ENCODE results near the gene CCN5.

Gene CCN5

DNA sequence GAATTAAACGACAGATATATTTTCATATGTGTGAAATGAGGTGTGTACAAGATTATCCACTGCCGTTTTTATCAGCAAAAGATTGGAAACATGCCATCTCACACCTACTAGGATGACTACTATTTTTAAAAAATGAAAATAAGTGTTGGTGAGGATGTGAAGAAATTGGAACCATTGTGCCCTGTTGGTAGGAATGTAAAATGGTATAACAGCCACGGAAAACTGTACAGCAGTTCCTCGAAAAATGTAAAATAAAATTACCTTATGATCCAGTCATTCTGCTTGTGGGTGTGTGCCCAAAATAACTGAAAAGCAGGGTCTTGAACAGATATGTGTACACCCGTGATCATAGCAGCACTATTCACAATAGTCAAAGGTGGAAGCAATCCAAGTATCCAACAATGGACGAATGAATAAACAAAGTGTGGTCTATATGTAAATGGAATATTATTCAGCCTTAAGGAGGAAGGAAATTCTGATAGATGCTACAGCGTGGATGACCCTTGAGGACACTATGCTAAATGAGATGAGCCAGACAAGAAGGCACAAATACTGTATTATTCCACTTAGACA, 27.0 kb upstream of the CCN5 start:
- H3K9ac ChIP-seq (ENCODE audit: low read depth, low read length, poor library complexity, severe bottlenecking): no peak overlapping the region
- H3F3A ChIP-seq (ENCODE audit: low read depth): no peaks in the 10 kb centered on the region
- H3K9me2 ChIP-seq (replicated peaks; ENCODE audit: low read depth, low read length): no peaks in the 10 kb centered on the region
- no peak overlapping the region for H2AFZ ChIP-seq (ENCODE audit: low read length)
- TF ChIP-seq, protein P1, sequence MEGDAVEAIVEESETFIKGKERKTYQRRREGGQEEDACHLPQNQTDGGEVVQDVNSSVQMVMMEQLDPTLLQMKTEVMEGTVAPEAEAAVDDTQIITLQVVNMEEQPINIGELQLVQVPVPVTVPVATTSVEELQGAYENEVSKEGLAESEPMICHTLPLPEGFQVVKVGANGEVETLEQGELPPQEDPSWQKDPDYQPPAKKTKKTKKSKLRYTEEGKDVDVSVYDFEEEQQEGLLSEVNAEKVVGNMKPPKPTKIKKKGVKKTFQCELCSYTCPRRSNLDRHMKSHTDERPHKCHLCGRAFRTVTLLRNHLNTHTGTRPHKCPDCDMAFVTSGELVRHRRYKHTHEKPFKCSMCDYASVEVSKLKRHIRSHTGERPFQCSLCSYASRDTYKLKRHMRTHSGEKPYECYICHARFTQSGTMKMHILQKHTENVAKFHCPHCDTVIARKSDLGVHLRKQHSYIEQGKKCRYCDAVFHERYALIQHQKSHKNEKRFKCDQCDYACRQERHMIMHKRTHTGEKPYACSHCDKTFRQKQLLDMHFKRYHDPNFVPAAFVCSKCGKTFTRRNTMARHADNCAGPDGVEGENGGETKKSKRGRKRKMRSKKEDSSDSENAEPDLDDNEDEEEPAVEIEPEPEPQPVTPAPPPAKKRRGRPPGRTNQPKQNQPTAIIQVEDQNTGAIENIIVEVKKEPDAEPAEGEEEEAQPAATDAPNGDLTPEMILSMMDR (conservative IDR thresholded peaks at IDR 0.05; ENCODE audit: low read length): no peak
- no peak for TF ChIP-seq EZH2phosphoT487 (IDR thresholded peaks at IDR 0.05; ENCODE audit: borderline replicate concordance)
- no peak overlapping the region for H3K4me2 ChIP-seq (ENCODE audit: low read depth, low read length, poor library complexity, severe bottlenecking)
- no peaks in the 10 kb centered on the region for H3K4me1 ChIP-seq (ENCODE audit: insufficient read depth, low read length, poor library complexity, severe bottlenecking)
- H3K27me3 ChIP-seq (ENCODE audit: insufficient read depth, low read length, poor library complexity, severe bottlenecking): no peaks in the 10 kb centered on the region
- H3K79me2 ChIP-seq (ENCODE audit: insufficient read depth, low read length): no peaks in the 10 kb centered on the region
- no peak overlapping the region for H3K4me3 ChIP-seq (ENCODE audit: low read length, poor library complexity, severe bottlenecking)
- no peaks in the 10 kb centered on the region for H3K36me3 ChIP-seq (ENCODE audit: insufficient read depth, low read length)
- H4K20me1 ChIP-seq (ENCODE audit: insufficient read depth, low read length, poor library complexity, severe bottlenecking): no peaks in the 10 kb centered on the region
- H3K9me3 ChIP-seq (ENCODE audit: insufficient read depth, low read depth, low read length): no peaks in the 10 kb centered on the region

DNA sequence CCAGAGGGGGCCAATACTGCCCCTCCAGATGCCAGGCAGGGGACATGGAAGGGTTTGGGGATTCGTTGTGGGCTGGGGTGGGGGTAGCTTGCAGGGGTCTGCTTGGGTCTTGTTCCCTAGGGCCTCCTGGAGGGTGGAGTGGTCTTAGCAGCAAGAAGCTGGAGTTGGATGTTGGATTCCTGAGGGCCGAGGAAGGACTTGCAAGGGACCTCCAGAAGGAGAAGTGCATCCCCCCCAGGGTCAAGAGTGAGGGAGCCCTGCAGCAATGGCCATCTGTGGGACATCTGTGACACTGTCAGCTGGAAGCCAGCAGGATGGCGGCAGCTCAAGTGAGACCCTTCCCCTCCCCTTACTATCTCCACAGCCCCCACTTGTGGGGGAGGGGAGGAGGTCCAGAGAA, 25.4 kb upstream of the CCN5 start:
- H3F3A ChIP-seq (ENCODE audit: low read depth): no peaks in the 10 kb centered on the region
- H3K27me3 ChIP-seq (ENCODE audit: insufficient read depth, low read length, poor library complexity, severe bottlenecking): no peaks in the 10 kb centered on the region
- H3K4me1 ChIP-seq (ENCODE audit: insufficient read depth, low read length, poor library complexity, severe bottlenecking): no peaks in the 10 kb centered on the region

DNA sequence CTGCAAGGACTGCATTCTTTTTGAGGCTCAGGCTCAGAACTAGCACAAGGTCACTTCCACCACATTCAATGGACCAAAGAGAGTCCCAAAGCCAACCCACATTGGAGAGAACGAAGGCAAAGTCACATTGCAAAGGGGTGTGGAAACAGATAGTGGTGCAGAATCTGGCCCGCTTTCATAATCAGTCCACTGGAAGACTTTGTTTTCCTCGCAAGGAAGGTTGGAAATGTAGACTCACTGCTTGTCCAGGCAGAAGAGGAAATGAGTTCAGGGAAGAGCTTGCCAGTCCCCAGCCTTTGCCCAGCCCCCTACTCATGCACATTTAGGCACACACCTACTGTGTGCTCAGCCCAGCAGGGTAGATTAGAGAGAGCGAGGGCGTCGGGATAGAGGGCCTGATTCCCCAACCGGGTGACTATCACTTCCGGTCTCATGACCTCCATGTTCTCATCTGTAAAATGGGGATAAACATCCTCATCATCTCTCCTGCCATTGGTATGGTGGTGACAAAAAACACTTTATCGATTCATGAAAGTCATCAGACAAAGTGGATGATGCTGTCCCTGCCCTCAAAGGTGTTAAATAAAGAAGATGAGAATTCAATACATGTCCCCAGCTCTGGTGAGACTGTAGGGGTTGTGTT, 24.3 kb upstream of the CCN5 start:
- no peak overlapping the region for H3K4me3 ChIP-seq (ENCODE audit: low read length, poor library complexity, severe bottlenecking)
- no peaks in the 10 kb centered on the region for H3K79me2 ChIP-seq (ENCODE audit: insufficient read depth, low read length)
- no peak overlapping the region for H2AFZ ChIP-seq (ENCODE audit: low read length)
- H3K4me2 ChIP-seq (ENCODE audit: low read depth, low read length, poor library complexity, severe bottlenecking): no peak overlapping the region
- H3K9ac ChIP-seq (ENCODE audit: low read depth, low read length, poor library complexity, severe bottlenecking): no peak overlapping the region
- TF ChIP-seq EZH2phosphoT487 (IDR thresholded peaks at IDR 0.05; ENCODE audit: borderline replicate concordance): no peak
- TF ChIP-seq, protein P1 (conservative IDR thresholded peaks at IDR 0.05; ENCODE audit: low read length): no peak
- H3K36me3 ChIP-seq (ENCODE audit: insufficient read depth, low read length): no peaks in the 10 kb centered on the region
- no peaks in the 10 kb centered on the region for H3F3A ChIP-seq (ENCODE audit: low read depth)
- no peaks in the 10 kb centered on the region for H3K27me3 ChIP-seq (ENCODE audit: insufficient read depth, low read length, poor library complexity, severe bottlenecking)
- no peaks in the 10 kb centered on the region for H3K9me2 ChIP-seq (replicated peaks; ENCODE audit: low read depth, low read length)
- H3K9me3 ChIP-seq (ENCODE audit: insufficient read depth, low read depth, low read length): no peaks in the 10 kb centered on the region
- H3K4me1 ChIP-seq (ENCODE audit: insufficient read depth, low read length, poor library complexity, severe bottlenecking): peaks cover 2% of the 10 kb centered on the region
- H4K20me1 ChIP-seq (ENCODE audit: insufficient read depth, low read length, poor library complexity, severe bottlenecking): no peaks in the 10 kb centered on the region

More for the DNA sequence above, 25.4 kb upstream of the CCN5 start:
- Histone ChIP-seq H3K4me3 (ENCODE audit: low read length, poor library complexity, severe bottlenecking) (no peak overlapping the region), H3K36me3 (ENCODE audit: insufficient read depth, low read length) (no peaks in the 10 kb centered on the region), H3K9me2 (replicated peaks; ENCODE audit: low read depth, low read length) (no peaks in the 10 kb centered on the region), H3K79me2 (ENCODE audit: insufficient read depth, low read length) (no peaks in the 10 kb centered on the region), H3K9me3 (ENCODE audit: insufficient read depth, low read depth, low read length) (no peaks in the 10 kb centered on the region), H2AFZ (ENCODE audit: low read length) (no peak overlapping the region), H4K20me1 (ENCODE audit: insufficient read depth, low read length, poor library complexity, severe bottlenecking) (no peaks in the 10 kb centered on the region), H3K4me2 (ENCODE audit: low read depth, low read length, poor library complexity, severe bottlenecking) (no peak overlapping the region), H3K9ac (ENCODE audit: low read depth, low read length, poor library complexity, severe bottlenecking) (no peak overlapping the region)
- TF ChIP-seq EZH2phosphoT487 (IDR thresholded peaks at IDR 0.05; ENCODE audit: borderline replicate concordance): no peak
- TF ChIP-seq, protein P1 (conservative IDR thresholded peaks at IDR 0.05; ENCODE audit: low read length): no peak
